HCT116 (cell line): Measurements from ENCODE around the gene SLC28A3. TPM values are rescaled to one million over a fixed set of nuclear protein-coding genes. Genes with fewer than 3 reads are reported as not detected.

Experiments used
- ATAC-seq: fragments of 200-7000 bp; cut with Tn5 transposase; 2 replicates; pipeline ENCODE4 v1.9.1; 2020; ENCODE audit warnings: mild to moderate bottlenecking, moderate library complexity
- BruUV-seq: library from RNA; stranded (reverse); fragments of 400-500 nt; replicated peaks from 2 replicates; lab custom pipeline; 2021; lab: Mats Ljungman, UMichigan
- CTCF ChIA-PET: fragments of 300-600 bp; sonication (Branson Sonifier 250); formaldehyde crosslinking; loops from one replicate; lab custom pipeline; 2021; ENCODE audit warnings: antibody characterized with exemption; lab: Charles Lee
- POLR2A ChIA-PET: fragments of 300-600, 350-600 bp; sonication (Branson Sonifier 250); formaldehyde crosslinking; loops from one replicate; lab custom pipeline; 2021; ENCODE audit warnings: antibody characterized with exemption; lab: Charles Lee
- RAD21 ChIA-PET, 2 experiments: fragments of 300-600 bp; sonication (Branson Sonifier 250); formaldehyde crosslinking; loops; one replicate each; lab custom pipeline; 2023; ENCODE audit warnings: low total read pairs in 2 of 2; ENCODE audit not compliant: uncharacterized antibody in 2 of 2, unreplicated experiment in 2 of 2, low non-redundant PET in 1 of 2; lab: Charles Lee
- DNase-seq: peaks from one replicate; pipeline ENCODE4 v3.0.0-alpha.2; 2010; ENCODE audit warnings: low read depth, low spot score
- H2AFZ ChIP-seq: fragments of 200-600 bp; shearing (Covaris generic), sonication (generic); 2 replicates; pipeline ENCODE4 v1.6.1; 2017; ENCODE audit warnings: low read depth, mixed run types, mixed read lengths, antibody characterized with exemption, low read length; ENCODE audit not compliant: poor library complexity, severe bottlenecking
- H3K27ac ChIP-seq: 2 replicates; pipeline ENCODE4 v1.5.1; 2012; ENCODE audit warnings: low read depth, low read length
- H3K27me3 ChIP-seq: fragments of 200-600 bp; sonication (generic); 2 replicates; pipeline ENCODE4 v1.6.1; 2016; ENCODE audit warnings: mixed run types, low read length, mixed read lengths; ENCODE audit not compliant: insufficient read depth
- H3K36me3 ChIP-seq, 2 experiments: fragments of 200-500 bp in 1 of 2; fragments of 200-600 bp in 1 of 2; sonication (Bioruptor generic) in 1 of 2; sonication (generic) in 1 of 2; 2 replicates each; pipeline versions ENCODE4 v1.5.1 to v1.6.1; 2014 to 2016; ENCODE audit warnings: low read length in 2 of 2, inconsistent platforms in 1 of 2, mixed read lengths in 1 of 2, mixed run types in 1 of 2; ENCODE audit not compliant: insufficient read depth in 2 of 2, control insufficient read depth in 1 of 2
- H3K4me1 ChIP-seq, 2 experiments: fragments of 200-600 bp in 1 of 2; sonication (generic) in 1 of 2; 2 replicates each; pipeline versions ENCODE4 v1.5.1 to v1.6.1; 2012 to 2017; ENCODE audit warnings: low read length in 2 of 2, inconsistent platforms in 1 of 2, mild to moderate bottlenecking in 1 of 2, mixed read lengths in 1 of 2, mixed run types in 1 of 2, moderate library complexity in 1 of 2; ENCODE audit not compliant: insufficient read depth in 2 of 2, control insufficient read depth in 1 of 2
- H3K4me2 ChIP-seq: fragments of 200-600 bp; sonication (generic); 2 replicates; pipeline ENCODE4 v1.6.1; 2017; ENCODE audit warnings: mixed run types, low read length, mixed read lengths
- H3K4me3 ChIP-seq, 2 experiments: fragments of 200-600 bp in 1 of 2; sonication (generic) in 1 of 2; replicated peaks in 1 of 2; 2 replicates each; pipeline ENCODE4 v1.5.1; 2011 to 2016; ENCODE audit warnings: low read length in 2 of 2, control low read depth in 1 of 2, low read depth in 1 of 2, mild to moderate bottlenecking in 1 of 2, mixed read lengths in 1 of 2, mixed run types in 1 of 2
- H3K79me2 ChIP-seq: fragments of 200-600 bp; sonication (generic); 2 replicates; pipeline ENCODE4 v1.6.1; 2017; ENCODE audit warnings: mild to moderate bottlenecking, mixed run types, low read length, moderate library complexity, mixed read lengths; ENCODE audit not compliant: insufficient read depth
- H3K9ac ChIP-seq: fragments of 200-600 bp; sonication (generic); 2 replicates; pipeline ENCODE4 v1.6.1; 2016; ENCODE audit warnings: low read length, mixed read lengths
- H3K9me2 ChIP-seq: fragments of 200-600 bp; sonication (generic), shearing (Covaris generic); 2 replicates; pipeline ENCODE4 v1.6.1; 2017; ENCODE audit warnings: mixed run types, mild to moderate bottlenecking, moderate library complexity; ENCODE audit not compliant: insufficient read depth
- H3K9me3 ChIP-seq, 2 experiments: fragments of 200-500 bp in 1 of 2; fragments of 200-600 bp in 1 of 2; sonication (Bioruptor generic) in 1 of 2; sonication (generic) in 1 of 2; 2 replicates each; pipeline ENCODE4 v1.6.1; 2014 to 2017; ENCODE audit warnings: low read length in 2 of 2, mixed read lengths in 2 of 2, inconsistent platforms in 1 of 2, low read depth in 1 of 2, mild to moderate bottlenecking in 1 of 2, mixed run types in 1 of 2, moderate library complexity in 1 of 2; ENCODE audit not compliant: control insufficient read depth in 1 of 2, insufficient read depth in 1 of 2
- H4K20me1 ChIP-seq: fragments of 200-600 bp; sonication (generic), shearing (Covaris generic); 2 replicates; pipeline ENCODE4 v1.6.1; 2017; ENCODE audit warnings: mixed run types, mild to moderate bottlenecking, moderate library complexity; ENCODE audit not compliant: insufficient read depth
- CBX3 ChIP-seq: IDR thresholded peaks from 2 replicates; pipeline ENCODE4 v1.6.1; 2012; ENCODE audit warnings: low read depth
- CEBPB ChIP-seq: IDR thresholded peaks from 2 replicates; pipeline ENCODE4 v1.6.1; 2012; ENCODE audit warnings: low read depth
- EGR1 ChIP-seq: IDR thresholded peaks from 2 replicates; pipeline ENCODE4 v1.6.1; 2012; ENCODE audit warnings: low read depth
- EZH2 ChIP-seq: fragments of 200-600 bp; sonication (generic); IDR thresholded peaks from 2 replicates; pipeline ENCODE4 v1.6.1; 2017; ENCODE audit warnings: antibody characterized with exemption, mixed run types
- EZH2phosphoT487 ChIP-seq: fragments of 200-600 bp; IDR thresholded peaks from 2 replicates; pipeline ENCODE4 v1.6.1; 2018; ENCODE audit warnings: antibody characterized with exemption, borderline replicate concordance
- FOSL1 ChIP-seq: IDR thresholded peaks from 2 replicates; pipeline ENCODE4 v1.6.1; 2012; ENCODE audit warnings: low read depth
- JUND ChIP-seq: IDR thresholded peaks from 2 replicates; pipeline ENCODE4 v1.6.1; 2012
- POLR2A ChIP-seq: IDR thresholded peaks from 2 replicates; pipeline ENCODE4 v1.7.0; 2011; ENCODE audit warnings: borderline replicate concordance; ENCODE audit not compliant: insufficient read depth, insufficient read length; ENCODE audit errors: extremely low read depth
- POLR2AphosphoS5 ChIP-seq: IDR thresholded peaks from 2 replicates; pipeline ENCODE4 v1.6.1; 2011; ENCODE audit warnings: mild to moderate bottlenecking, low read depth, low read length, moderate library complexity
- SIN3A ChIP-seq: IDR thresholded peaks from 2 replicates; pipeline ENCODE4 v1.6.1; 2012; ENCODE audit warnings: low read depth
- SP1 ChIP-seq: IDR thresholded peaks from 2 replicates; pipeline ENCODE4 v1.6.1; 2012; ENCODE audit warnings: low read depth
- TCF7L2 ChIP-seq: IDR thresholded peaks from 2 replicates; pipeline ENCODE4 v1.7.0; 2011; ENCODE audit warnings: borderline replicate concordance, inconsistent platforms; ENCODE audit not compliant: insufficient read depth, insufficient read length; ENCODE audit errors: extremely low read depth
- YY1 ChIP-seq: IDR thresholded peaks from 2 replicates; pipeline ENCODE4 v1.6.1; 2011; ENCODE audit warnings: low read length, low read depth, moderate library complexity, mild to moderate bottlenecking; ENCODE audit not compliant: insufficient replicate concordance; ENCODE audit errors: extremely low read depth
- intact Hi-C: fragments of 100-400 bp; cut with micrococcal nuclease; formaldehyde crosslinking; loops from 2 replicates; pipeline ENCODE4 v1.10.0; 2022
- total RNA-seq: library from RNA; stranded (reverse); gene quantifications from one replicate; pipeline ENCODE4 v1.2.1, GENCODE V29; 2021; ENCODE audit not compliant: unreplicated experiment
- TF ChIP-seq, protein P1 (sequence below): IDR thresholded peaks from 2 replicates; pipeline ENCODE4 v1.6.1; 2011; ENCODE audit warnings: mild to moderate bottlenecking, low read length, moderate library complexity; ENCODE audit not compliant: insufficient replicate concordance; ENCODE audit errors: extremely low read depth

The SLC28A3 gene
- total RNA-seq, 1 experiment from 2014 or later, result not detected

DNA sequence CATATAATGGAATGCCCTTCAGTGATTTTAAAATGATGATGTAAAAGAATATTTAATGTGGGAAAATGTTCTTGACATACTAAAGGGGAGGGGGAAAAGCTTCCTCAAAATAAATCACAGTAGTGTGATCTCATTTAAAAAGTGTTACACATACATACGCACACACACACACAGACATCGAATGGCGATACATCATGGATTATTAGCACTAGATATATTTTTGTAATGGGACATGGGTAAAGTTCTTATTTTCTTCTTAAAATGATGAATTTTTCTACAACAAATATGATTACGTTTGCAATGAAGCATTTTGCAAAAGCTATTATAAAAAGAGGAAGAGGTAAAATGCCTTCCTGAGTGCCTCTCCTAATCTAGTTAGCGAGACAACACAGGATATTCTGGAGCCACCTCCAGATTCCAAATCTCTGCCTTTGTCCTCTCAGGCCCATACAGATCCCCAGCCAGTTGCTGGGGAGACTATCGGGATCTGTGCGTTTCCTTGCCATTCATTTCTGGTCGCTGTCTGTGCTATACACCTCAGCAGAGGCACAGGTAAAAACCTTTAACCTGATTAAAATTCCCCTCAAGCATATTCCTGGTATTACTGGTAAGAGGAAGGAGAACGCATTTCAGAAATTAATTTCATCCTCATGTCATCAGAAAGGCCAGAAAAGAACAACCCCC is 69.6 kb downstream of the SLC28A3 start:
- ChIA-PET CTCF (interaction anchor here (0.8 to 1.3 kb wide), 2 partner anchors 10 to 23 kb away, joined by 3 read pairs; no protein-coding TSS in a partner anchor), RAD21 (no interaction called here), POLR2A (no interaction called here)
- no peak overlapping the region for H2AFZ ChIP-seq
- intact Hi-C loops, result no loop called here
- BruUV-seq, result no TSS peak
- ATAC-seq (no peak), DNase-seq (no peak)
- no peak overlapping the region for H3K27ac ChIP-seq
- no peaks in the 10 kb centered on the region for H4K20me1 ChIP-seq
- H3K79me2 ChIP-seq, result no peaks in the 10 kb centered on the region
- H3K9me2 ChIP-seq, result no peaks in the 10 kb centered on the region
- TF ChIP-seq FOSL1 (no peak), EGR1 (no peak), CEBPB (no peak), YY1 (no peak), CBX3 (no peak), JUND (no peak), POLR2AphosphoS5 (no peak), SP1 (no peak), EZH2phosphoT487 (no peak), EZH2 (no peak), SIN3A (no peak), TCF7L2 (no peak), POLR2A (no peak)
- TF ChIP-seq, protein P1, sequence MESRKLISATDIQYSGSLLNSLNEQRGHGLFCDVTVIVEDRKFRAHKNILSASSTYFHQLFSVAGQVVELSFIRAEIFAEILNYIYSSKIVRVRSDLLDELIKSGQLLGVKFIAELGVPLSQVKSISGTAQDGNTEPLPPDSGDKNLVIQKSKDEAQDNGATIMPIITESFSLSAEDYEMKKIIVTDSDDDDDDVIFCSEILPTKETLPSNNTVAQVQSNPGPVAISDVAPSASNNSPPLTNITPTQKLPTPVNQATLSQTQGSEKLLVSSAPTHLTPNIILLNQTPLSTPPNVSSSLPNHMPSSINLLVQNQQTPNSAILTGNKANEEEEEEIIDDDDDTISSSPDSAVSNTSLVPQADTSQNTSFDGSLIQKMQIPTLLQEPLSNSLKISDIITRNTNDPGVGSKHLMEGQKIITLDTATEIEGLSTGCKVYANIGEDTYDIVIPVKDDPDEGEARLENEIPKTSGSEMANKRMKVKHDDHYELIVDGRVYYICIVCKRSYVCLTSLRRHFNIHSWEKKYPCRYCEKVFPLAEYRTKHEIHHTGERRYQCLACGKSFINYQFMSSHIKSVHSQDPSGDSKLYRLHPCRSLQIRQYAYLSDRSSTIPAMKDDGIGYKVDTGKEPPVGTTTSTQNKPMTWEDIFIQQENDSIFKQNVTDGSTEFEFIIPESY, result no peak
- no peaks in the 10 kb centered on the region for H3K9me3 ChIP-seq
- no peak overlapping the region for H3K4me3 ChIP-seq
- no peaks in the 10 kb centered on the region for H3K27me3 ChIP-seq
- H3K4me2 ChIP-seq, result no peak overlapping the region
- H3K36me3 ChIP-seq, result no peaks in the 10 kb centered on the region
- no peaks in the 10 kb centered on the region for H3K4me1 ChIP-seq
- no peak overlapping the region for H3K9ac ChIP-seq
